ENCODE measurements around the gene C1QTNF5. TPM values are rescaled to one million over a fixed set of nuclear protein-coding genes. Genes with fewer than 3 reads are reported as not detected.

The C1QTNF5 gene
- total and polyA plus RNA-seq, 8 donors, result 20.0 to 52.0 (median 43.2) TPM

- Histone ChIP-seq H3K27ac (no peak overlapping the region), H3K4me1 (peaks cover 18 to 34% of the 10 kb centered on the region in 2 donors), H3K9me3 (no peaks in the 10 kb centered on the region), H3K4me3 (no peak overlapping the region), H3K36me3 (no peaks in the 10 kb centered on the region), H3K27me3 (peaks cover 5 to 35% of the 10 kb centered on the region in 2 donors)
- DNase-seq (no peak), ATAC-seq (no peak)
- intact Hi-C loops (cut with DNase I), result no loop called here
- no peak for TF ChIP-seq CTCF (IDR thresholded peaks at IDR 0.05)
Measured at GRCh38 chr11:119366690-119367620, 26.3 kb upstream of the C1QTNF5 start.

GRCh38 chr11:119365071-119365591 lies 24.4 kb upstream of the C1QTNF5 start:
- Histone ChIP-seq H3K4me1 (peaks cover 15 to 40% of the 10 kb centered on the region in 2 donors), H3K27me3 (peaks cover 5 to 35% of the 10 kb centered on the region in 2 donors), H3K27ac (no peak overlapping the region), H3K9me3 (no peaks in the 10 kb centered on the region), H3K4me3 (no peak overlapping the region), H3K36me3 (no peaks in the 10 kb centered on the region)
- TF ChIP-seq CTCF (IDR thresholded peaks at IDR 0.05), result no peak
- intact Hi-C loops (cut with DNase I), result no loop called here
- DNase-seq (no peak), ATAC-seq (no peak)

- DNase-seq (peak in 2 of 4 donors; percentile 63 to 92), ATAC-seq (peak; percentile 63)
- peaks cover 13 to 40% of the 10 kb centered on the region in 2 donors for H3K4me1 ChIP-seq
- intact Hi-C loops (cut with DNase I), result no loop called here
- H3K9me3 ChIP-seq, result no peaks in the 10 kb centered on the region
- H3K36me3 ChIP-seq, result no peaks in the 10 kb centered on the region
- H3K27me3 ChIP-seq, result peaks cover 5 to 35% of the 10 kb centered on the region in 2 donors
- no peak overlapping the region for H3K27ac ChIP-seq
- TF ChIP-seq CTCF (IDR thresholded peaks at IDR 0.05), result no peak
- H3K4me3 ChIP-seq, result peak overlapping the region; percentile 25 to 35
Measured at GRCh38 chr11:119363851-119364590, 23.3 kb upstream of the C1QTNF5 start.

- intact Hi-C loops (cut with DNase I), result no loop called here
- H3K9me3 ChIP-seq, result no peaks in the 10 kb centered on the region
- TF ChIP-seq CTCF (IDR thresholded peaks at IDR 0.05), result no peak
- H3K27me3 ChIP-seq, result peaks cover 5 to 35% of the 10 kb centered on the region in 2 donors
- DNase-seq, result no peak
- H3K27ac ChIP-seq, result no peak overlapping the region
- peak overlapping the region; percentile 25 to 35 for H3K4me3 ChIP-seq
- peaks cover 7 to 33% of the 10 kb centered on the region in 2 donors for H3K4me1 ChIP-seq
- no peak for ATAC-seq
- H3K36me3 ChIP-seq, result no peaks in the 10 kb centered on the region
Measured at GRCh38 chr11:119363081-119363850, 22.6 kb upstream of the C1QTNF5 start.

Data from left lung (tissue), 10 donors.